HUES6 (cell line): ENCODE results near the gene USP17L26.
"Not testable (repeated sequence)": the region's sequence is repeated elsewhere in the genome, so short reads cannot be mapped to it uniquely, and the experiment has no call there.

Experiments
- H3K27ac ChIP-seq: 2 replicates; pipeline ENCODE4 v1.7.0; 2013; ENCODE audit warnings: low read depth, mild to moderate bottlenecking, low read length, inconsistent platforms
- H3K27me3 ChIP-seq: 2 replicates; pipeline ENCODE4 v1.6.1; 2013; ENCODE audit warnings: low read length; ENCODE audit not compliant: control insufficient read depth, insufficient read depth
- H3K36me3 ChIP-seq: 2 replicates; pipeline ENCODE4 v1.6.1; 2013; ENCODE audit warnings: low read length; ENCODE audit not compliant: control insufficient read depth, insufficient read depth
- H3K4me1 ChIP-seq: 2 replicates; pipeline ENCODE4 v1.6.1; 2013; ENCODE audit warnings: low read length; ENCODE audit not compliant: control insufficient read depth, insufficient read depth
- H3K4me3 ChIP-seq: 2 replicates; pipeline ENCODE4 v1.5.1; 2013; ENCODE audit warnings: low read depth, low read length
- H3K9ac ChIP-seq: one replicate; pipeline ENCODE4 v1.6.1; 2013; ENCODE audit warnings: mild to moderate bottlenecking, low read length
- H3K9me3 ChIP-seq: 2 replicates; pipeline ENCODE4 v1.6.1; 2013; ENCODE audit warnings: low read depth, low read length; ENCODE audit not compliant: control insufficient read depth, insufficient read depth

USP17L26 gene

DNA sequence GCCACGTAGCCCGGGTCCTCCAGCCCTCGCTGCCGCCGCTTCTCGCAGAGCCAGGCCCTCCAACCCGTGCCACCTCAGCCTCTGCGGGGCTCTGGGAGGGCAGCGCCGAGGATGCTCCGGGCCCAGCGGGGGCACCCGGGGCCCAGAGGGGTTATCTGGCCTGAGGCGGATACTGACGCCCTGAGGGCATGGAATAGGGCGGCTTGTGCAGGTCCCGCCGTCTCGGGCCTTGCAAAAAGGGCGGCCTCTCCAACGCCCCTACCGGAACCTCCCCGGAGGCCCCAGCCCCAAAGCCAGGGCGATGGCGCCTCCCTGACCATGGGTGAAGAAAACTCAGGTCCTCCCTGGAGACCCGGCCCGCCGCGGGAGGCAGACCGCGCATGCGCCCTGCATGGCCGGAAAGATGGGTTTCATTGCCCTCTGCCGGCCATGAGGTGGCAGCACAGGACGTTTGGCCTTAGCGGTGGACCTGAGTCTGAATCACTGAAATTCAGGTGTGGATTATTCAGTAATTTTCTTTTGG lies 46.6 kb downstream of the USP17L26 start:
- not testable (repeated sequence) for H3K4me1 ChIP-seq, H3K27ac ChIP-seq, H3K36me3 ChIP-seq, H3K27me3 ChIP-seq, H3K9me3 ChIP-seq
- Histone ChIP-seq H3K4me3 (peak overlapping the region; percentile 52), H3K9ac (peak overlapping the region; percentile 39)

DNA sequence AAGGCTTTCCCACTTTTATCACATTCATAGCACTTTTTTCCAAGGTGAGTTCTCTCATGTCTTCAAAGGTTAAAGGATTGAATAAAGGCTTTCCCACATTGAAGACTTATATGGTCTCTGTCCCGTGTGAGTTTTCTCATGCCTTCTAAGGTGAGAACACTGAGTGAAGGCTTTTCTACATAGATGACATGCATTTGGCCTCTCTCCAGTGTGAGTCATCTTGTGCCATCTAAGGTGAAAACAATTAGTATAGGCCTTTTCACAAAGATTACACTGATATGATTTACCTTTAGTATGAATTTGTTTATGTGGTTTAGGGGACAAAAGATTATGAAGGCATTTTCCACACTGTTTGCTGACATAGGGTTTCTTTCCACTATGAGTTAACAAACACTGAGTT lies 49.7 kb downstream of the USP17L26 start:
- Histone ChIP-seq H3K9me3 (no peaks in the 10 kb centered on the region), H3K36me3 (no peaks in the 10 kb centered on the region), H3K4me3 (no peak overlapping the region), H3K4me1 (no peaks in the 10 kb centered on the region), H3K27ac (no peak overlapping the region), H3K27me3 (no peaks in the 10 kb centered on the region), H3K9ac (no peak overlapping the region)
